ENCODE measurements around the gene ASCL3. TPM values are rescaled to one million over a fixed set of nuclear protein-coding genes. Genes with fewer than 3 reads are reported as not detected.
A peak's percentile ranks its signal among the peaks of the same experiment; 100 is the strongest.

ASCL3 gene
- total RNA-seq, 1 donor from 2014 or later, result not detected

DNA sequence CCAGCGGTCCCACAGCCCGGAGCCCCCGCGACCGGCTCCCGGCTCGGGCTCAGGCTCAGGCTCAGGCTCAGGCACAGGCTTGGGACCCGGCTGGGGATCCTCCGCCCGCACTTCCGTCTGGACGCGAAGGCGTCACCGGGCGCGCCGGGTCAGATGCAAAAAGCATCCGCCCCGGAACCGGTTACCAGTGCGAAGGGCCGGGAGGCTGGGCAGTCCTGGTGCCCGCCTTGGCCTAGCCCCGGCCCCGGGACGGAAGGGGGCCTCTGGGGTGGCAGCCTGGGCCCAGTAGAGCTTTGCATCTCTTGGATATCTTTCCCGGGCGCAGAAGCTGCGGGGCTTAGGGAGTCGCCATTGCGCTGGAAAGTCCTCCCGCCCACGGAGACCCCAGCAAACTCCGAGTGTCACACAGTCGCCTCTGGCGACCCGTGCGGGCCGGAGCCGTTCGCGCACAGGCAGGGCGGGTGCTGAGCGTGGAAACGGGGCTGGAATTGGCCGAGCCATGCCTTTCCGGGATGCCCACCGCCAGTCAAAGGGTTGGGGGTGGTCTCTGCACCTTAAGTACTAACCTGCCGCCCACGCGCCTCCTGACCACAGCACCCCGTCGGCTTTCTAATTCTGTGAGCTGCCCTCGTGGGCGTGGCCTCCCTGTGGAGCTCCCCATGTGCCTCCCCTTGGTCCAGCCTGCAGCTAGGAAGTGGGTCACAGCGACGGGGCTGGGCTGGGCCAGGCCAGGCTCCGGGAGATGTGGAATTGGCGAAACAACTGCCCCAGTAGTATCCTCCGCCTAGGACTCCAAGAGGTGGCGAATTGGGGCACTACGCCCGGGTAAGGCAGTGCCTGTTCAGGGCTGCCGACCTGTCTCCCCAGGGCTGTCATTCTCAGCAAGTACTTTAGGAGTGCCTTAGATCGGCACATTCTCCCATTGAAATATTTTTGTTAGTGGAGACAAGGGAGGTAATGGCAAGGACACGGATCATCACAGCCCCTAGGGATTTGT lies 21.8 kb upstream of the ASCL3 start, which contains the start of gene TMEM9B:
Gene TMEM9B, minus strand, starts transcription at position 119 of the 997 bp plus-strand sequence. CDS start 129 bp downstream, outside the sequence.
- H3K27me3 Mint-ChIP-seq (ENCODE audit: insufficient read depth), result no peaks in the 10 kb centered on the region
- peak within 1 kb of the TSS; percentile 95 for H3K27ac Mint-ChIP-seq
- peaks cover 31% of the 10 kb centered on the region for H3K4me1 Mint-ChIP-seq (ENCODE audit: low read depth)
- intact Hi-C loops (cut with micrococcal nuclease), result loop anchor here (1.0 to 5.0 kb wide), 12 partner anchors 38 to 1343 kb away; partner anchors contain the start of genes ADM, AKIP1, EIF3F and IPO7
- peak; percentile 79 for DNase-seq (ENCODE audit: low spot score)
- peak within 1 kb of the TSS; percentile 99 for H3K4me3 Mint-ChIP-seq
- peaks cover 6% of the 10 kb centered on the region for H3K36me3 Mint-ChIP-seq (ENCODE audit: low read depth)
- no peaks in the 10 kb centered on the region for H3K9me3 Mint-ChIP-seq

DNA sequence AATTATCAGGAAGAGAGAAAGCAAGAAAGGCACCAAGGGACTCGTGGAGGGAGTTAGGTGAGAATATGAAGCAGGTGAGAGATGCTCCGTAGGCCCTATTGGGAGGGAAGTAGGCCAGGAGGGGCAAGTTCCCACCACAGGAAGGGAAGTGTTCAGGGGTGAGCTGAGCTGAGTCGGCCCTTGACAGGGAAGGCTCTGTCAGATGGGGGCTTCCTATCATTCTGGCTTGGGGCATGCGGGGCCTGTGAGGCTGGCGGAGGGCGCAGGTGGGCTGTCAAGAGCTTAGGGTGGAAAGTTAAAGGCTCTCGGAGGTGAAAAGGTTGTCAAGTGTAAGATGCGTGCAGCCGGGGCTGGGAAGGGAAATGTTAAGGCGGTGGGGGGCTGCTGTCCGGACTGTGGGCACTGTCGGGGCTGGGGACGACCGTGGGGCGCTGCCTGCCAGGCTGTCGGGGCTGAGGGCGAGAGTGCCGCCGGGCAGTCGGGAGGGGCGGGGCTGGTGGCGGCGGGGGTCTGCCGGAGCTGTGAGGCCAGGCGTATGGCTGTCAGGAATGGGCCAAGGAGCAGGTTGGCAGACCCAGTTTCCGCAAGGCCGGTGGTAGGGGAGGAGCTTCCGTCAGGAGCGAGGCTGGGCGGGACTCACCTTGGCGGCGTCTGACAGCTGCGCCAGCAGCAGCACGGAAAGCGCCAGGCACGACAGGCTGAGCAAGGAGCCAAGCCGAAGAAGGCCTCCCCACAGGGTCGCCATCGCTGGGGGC lies 20.9 kb upstream of the ASCL3 start:
- peak; percentile 77 for DNase-seq (ENCODE audit: low spot score)
- H3K4me3 Mint-ChIP-seq, result peak overlapping the region; percentile 99
- H3K27me3 Mint-ChIP-seq (ENCODE audit: insufficient read depth), result no peaks in the 10 kb centered on the region
- intact Hi-C loops (cut with micrococcal nuclease), result loop anchor here (1.0 to 5.0 kb wide), 12 partner anchors 39 to 1344 kb away; partner anchors contain the start of genes ADM, AKIP1, EIF3F and IPO7
- peaks cover 34% of the 10 kb centered on the region for H3K4me1 Mint-ChIP-seq (ENCODE audit: low read depth)
- H3K9me3 Mint-ChIP-seq, result no peaks in the 10 kb centered on the region
- peak overlapping the region; percentile 95 for H3K27ac Mint-ChIP-seq
- peaks cover 6% of the 10 kb centered on the region for H3K36me3 Mint-ChIP-seq (ENCODE audit: low read depth)

DNA sequence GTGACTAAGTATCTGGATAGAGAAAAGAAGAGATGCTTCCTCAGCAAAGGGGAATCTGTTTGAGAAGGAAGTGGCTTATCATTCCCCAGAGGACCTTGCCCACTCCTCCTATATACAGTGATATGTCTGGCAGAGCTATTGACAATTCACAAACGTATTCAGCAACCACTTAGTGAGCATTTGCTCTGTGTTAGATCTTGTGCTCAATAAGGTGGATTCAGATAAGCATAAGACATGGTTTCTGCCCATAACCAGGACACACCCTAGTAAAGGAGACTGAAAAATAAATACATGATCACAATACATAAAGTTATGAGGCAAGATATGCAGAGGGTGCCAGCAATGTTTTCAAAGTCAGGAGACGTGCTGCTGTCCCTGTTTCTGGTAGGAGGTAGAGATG lies 20.0 kb upstream of the ASCL3 start:
- peaks cover 5% of the 10 kb centered on the region for H3K36me3 Mint-ChIP-seq (ENCODE audit: low read depth)
- H3K4me3 Mint-ChIP-seq, result peak overlapping the region; percentile 99
- H3K27ac Mint-ChIP-seq, result peak overlapping the region; percentile 64
- DNase-seq (ENCODE audit: low spot score), result no peak
- H3K4me1 Mint-ChIP-seq (ENCODE audit: low read depth), result peaks cover 34% of the 10 kb centered on the region
- intact Hi-C loops (cut with micrococcal nuclease), result loop anchor here (5.0 kb wide), 3 partner anchors 544 to 1344 kb away; partner anchors contain the start of genes ADM and EIF3F
- no peaks in the 10 kb centered on the region for H3K27me3 Mint-ChIP-seq (ENCODE audit: insufficient read depth)
- H3K9me3 Mint-ChIP-seq, result no peaks in the 10 kb centered on the region

DNA sequence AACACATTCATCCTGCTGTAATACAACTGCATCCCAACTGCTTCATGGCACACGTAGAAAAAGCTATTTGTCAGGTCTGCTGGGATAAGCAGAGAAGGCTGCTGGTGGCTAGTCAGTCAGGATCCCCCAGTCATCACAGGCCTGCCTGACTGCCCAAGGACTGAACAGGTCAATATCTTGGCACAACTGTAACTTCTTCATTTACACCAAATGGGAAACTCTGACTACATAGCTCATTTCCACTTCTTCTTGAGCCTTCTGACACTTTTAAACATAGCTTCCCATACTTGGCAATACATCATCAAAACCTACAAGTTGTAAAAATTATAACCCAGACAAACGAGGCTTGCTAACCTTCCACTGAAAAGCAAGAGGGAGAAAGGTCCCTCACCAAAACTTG lies 18.6 kb upstream of the ASCL3 start:
- DNase-seq (ENCODE audit: low spot score), result no peak
- peaks cover 47% of the 10 kb centered on the region for H3K4me1 Mint-ChIP-seq (ENCODE audit: low read depth)
- H3K36me3 Mint-ChIP-seq (ENCODE audit: low read depth), result peaks cover 7% of the 10 kb centered on the region
- no peaks in the 10 kb centered on the region for H3K27me3 Mint-ChIP-seq (ENCODE audit: insufficient read depth)
- no peak overlapping the region for H3K27ac Mint-ChIP-seq
- intact Hi-C loops (cut with micrococcal nuclease), result loop anchor here (5.0 kb wide), 3 partner anchors 546 to 1346 kb away; partner anchors contain the start of genes ADM and EIF3F
- no peak overlapping the region for H3K4me3 Mint-ChIP-seq
- no peaks in the 10 kb centered on the region for H3K9me3 Mint-ChIP-seq

DNA sequence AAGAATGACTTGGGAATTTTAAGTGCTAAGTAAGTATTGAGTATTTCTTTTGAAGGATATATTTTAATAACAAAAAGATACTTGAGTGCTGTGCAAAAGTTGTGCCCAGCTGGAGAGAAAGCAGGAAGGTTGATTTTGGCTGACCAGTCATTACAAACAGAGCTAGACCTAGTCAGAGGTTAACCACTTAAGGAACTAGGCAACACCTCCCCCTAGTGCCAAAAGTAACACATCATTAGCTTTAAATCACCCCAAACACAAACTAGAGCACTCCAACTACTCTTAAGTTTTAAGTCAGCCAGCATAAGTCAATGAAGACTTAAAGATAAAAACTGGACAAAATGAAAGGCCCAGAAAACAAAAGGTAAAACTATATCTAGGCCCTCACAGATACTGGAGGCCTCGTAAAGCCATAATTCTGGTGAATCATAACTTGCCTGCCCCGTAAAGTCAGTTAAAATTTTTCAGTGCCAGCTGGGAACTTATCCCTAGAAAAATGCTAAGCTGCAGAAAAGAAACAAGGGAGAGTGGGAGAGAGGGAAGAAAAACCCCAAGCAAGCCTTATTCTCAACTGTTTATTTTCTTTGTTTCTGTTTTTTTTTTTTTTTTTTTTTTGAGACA lies 16.8 kb upstream of the ASCL3 start:
- DNase-seq (ENCODE audit: low spot score), result peak; percentile 10
- no peaks in the 10 kb centered on the region for H3K27me3 Mint-ChIP-seq (ENCODE audit: insufficient read depth)
- peak overlapping the region; percentile 18 for H3K27ac Mint-ChIP-seq
- H3K9me3 Mint-ChIP-seq, result no peaks in the 10 kb centered on the region
- peaks cover 44% of the 10 kb centered on the region for H3K4me1 Mint-ChIP-seq (ENCODE audit: low read depth)
- intact Hi-C loops (cut with micrococcal nuclease), result loop anchor here (1.0 to 5.0 kb wide), 8 partner anchors 45 to 1348 kb away; partner anchors contain the start of genes ADM and EIF3F
- H3K36me3 Mint-ChIP-seq (ENCODE audit: low read depth), result peaks cover 14% of the 10 kb centered on the region
- H3K4me3 Mint-ChIP-seq, result no peak overlapping the region

DNA sequence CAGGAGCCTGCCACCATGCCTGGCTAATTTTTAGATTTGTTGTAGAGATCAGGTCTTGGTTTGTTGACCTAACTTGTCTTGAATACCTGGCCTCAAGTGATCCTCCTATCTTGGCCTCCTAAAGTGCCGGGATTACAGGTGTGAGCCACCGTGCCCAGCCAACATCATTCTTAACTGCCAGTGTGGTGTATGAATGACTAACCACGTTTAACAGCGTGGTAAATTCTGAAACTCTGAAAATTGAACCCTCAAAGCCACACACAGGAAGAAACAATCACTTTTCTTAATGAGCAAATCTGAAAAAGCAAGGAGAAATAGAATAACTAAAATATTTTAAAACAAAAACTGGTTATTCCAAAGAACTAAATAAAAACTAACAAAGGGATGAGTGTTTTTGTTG lies 14.0 kb upstream of the ASCL3 start:
- Mint-ChIP-seq H3K4me3 (no peak overlapping the region), H3K9me3 (no peaks in the 10 kb centered on the region), H3K36me3 (ENCODE audit: low read depth) (peaks cover 21% of the 10 kb centered on the region), H3K4me1 (ENCODE audit: low read depth) (peaks cover 29% of the 10 kb centered on the region), H3K27ac (no peak overlapping the region), H3K27me3 (ENCODE audit: insufficient read depth) (no peaks in the 10 kb centered on the region)
- intact Hi-C loops (cut with micrococcal nuclease), result loop anchor here (5.0 kb wide), 2 partner anchors 145 to 355 kb away; a partner anchor contains a TSS
- no peak for DNase-seq (ENCODE audit: low spot score)

DNA sequence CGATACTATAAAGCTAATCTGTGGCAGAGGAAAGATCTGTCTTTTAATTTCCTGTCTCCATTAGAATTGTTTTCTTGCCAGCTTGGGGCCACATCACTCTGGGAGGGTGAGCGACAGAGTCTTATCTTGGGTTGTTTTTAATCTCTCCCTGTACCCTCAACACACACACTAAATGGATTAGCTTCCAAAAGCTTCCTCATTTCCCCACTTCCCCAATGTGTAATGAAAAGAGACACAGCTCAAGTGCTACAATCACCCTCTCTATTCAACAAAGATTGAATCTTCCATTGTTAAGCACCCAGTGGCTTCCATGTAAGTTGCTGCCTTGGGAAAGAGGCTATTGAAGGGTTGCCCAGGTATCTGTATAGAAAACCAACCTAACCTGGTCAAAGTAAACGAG lies 6.1 kb upstream of the ASCL3 start:
- H3K4me1 Mint-ChIP-seq (ENCODE audit: low read depth), result peaks cover 12% of the 10 kb centered on the region
- H3K9me3 Mint-ChIP-seq, result no peaks in the 10 kb centered on the region
- no peak for DNase-seq (ENCODE audit: low spot score)
- peaks cover 30% of the 10 kb centered on the region for H3K36me3 Mint-ChIP-seq (ENCODE audit: low read depth)
- intact Hi-C loops (cut with micrococcal nuclease), result no loop called here
- no peak overlapping the region for H3K27ac Mint-ChIP-seq
- no peaks in the 10 kb centered on the region for H3K27me3 Mint-ChIP-seq (ENCODE audit: insufficient read depth)
- no peak overlapping the region for H3K4me3 Mint-ChIP-seq

DNA sequence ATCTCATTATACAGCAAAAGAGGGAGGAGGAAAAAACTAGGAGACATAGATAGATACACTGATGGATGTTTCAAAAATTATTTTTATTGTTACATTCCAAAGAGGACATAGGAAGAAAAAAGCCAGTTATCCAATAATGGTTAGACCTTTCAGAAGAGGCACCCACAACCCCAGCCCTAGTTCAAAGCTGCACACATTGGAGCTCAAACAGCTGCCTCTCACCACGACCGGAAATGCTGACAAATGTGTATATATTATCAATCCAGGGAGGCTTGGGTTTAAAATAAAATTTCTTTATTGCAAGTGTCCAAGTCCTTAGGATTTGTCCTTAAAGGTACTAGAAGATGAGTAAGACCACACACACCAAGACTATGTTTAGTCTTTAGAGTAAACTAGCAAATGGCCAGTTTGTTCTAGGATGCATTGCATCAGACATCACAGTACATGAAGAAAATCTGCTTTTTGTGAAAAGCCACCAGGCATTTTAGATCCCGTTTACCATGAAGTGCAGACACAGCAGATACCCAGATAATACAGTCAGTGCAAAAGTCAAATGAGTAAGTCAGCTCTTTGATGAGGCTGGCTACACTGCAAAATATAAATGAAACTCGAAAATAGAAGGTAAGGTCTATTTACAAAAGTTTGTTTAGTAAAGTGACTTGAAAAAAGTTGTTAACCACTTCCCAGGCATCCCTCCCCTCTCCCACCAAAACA lies 4.6 kb upstream of the ASCL3 start:
- Mint-ChIP-seq H3K9me3 (no peaks in the 10 kb centered on the region), H3K4me3 (no peak overlapping the region)

DNA sequence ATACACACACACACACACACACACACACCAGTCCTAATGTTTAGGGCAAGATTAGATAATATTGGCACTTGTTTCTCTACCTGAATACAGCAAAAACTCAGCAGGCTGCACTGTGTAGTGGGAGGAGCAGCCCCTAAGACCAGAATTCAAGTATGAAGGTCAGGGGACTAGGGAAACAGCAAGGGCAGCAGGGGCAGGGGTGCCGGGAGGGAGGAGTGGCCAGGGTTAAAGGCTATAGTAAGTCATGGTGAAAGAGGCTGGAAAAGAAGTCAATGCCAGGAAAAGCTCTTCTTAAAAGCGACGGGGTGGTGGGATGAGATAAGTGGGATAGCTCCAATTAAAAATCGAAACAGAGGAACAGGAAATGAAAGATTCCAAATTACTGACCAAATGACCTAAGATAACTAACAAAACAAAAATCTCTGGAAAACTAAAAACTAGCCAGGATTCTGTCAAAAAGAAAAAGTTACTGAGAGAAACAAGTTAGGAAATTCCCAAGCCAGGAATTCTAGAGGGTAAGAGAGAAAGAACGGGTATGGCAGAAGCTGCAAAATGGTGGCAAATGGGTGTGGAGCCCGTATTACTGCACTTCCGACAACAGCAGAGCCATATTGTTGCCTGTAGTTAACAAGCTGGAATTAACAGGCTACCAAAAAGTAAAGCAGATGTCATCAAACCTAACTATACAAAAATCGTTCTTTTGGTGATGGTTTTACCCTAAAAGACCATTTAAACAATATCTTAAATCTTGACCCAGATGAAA lies 1.3 kb downstream of the ASCL3 start:
- Mint-ChIP-seq H3K36me3 (ENCODE audit: low read depth) (no peaks in the 10 kb centered on the region), H3K4me3 (no peak overlapping the region), H3K4me1 (ENCODE audit: low read depth) (no peaks in the 10 kb centered on the region), H3K27ac (no peak overlapping the region), H3K9me3 (no peaks in the 10 kb centered on the region), H3K27me3 (ENCODE audit: insufficient read depth) (peaks cover 13% of the 10 kb centered on the region)
- no peak for DNase-seq (ENCODE audit: low spot score)
- intact Hi-C loops (cut with micrococcal nuclease), result no loop called here

More for the DNA sequence above, 4.6 kb upstream of the ASCL3 start:
- intact Hi-C loops (cut with micrococcal nuclease), result no loop called here
- no peak overlapping the region for H3K27ac Mint-ChIP-seq
- peaks cover 4% of the 10 kb centered on the region for H3K27me3 Mint-ChIP-seq (ENCODE audit: insufficient read depth)
- DNase-seq (ENCODE audit: low spot score), result no peak
- peaks cover 12% of the 10 kb centered on the region for H3K4me1 Mint-ChIP-seq (ENCODE audit: low read depth)
- H3K36me3 Mint-ChIP-seq (ENCODE audit: low read depth), result peaks cover 24% of the 10 kb centered on the region

DNA sequence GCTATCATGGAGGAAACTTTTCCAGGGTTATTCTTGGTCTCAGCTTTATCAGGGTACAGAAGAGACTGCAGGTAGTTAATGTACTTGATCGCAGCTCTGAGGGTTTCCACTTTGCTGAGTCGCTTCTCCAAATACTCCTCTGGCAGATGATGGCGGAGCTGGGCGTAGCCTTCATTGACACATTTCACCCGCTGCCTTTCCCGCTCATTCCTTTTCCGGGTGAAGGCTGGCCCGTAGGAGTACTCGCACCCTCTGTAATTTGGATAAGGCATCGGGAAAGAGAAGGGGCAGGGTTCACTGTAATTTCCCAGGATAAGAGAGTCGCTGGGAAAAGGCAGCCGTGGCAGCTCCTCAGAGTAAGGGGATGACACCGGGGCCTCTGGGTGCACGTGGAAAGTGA lies 5.2 kb downstream of the ASCL3 start:
- Mint-ChIP-seq H3K27ac (no peak overlapping the region), H3K4me3 (no peak overlapping the region), H3K27me3 (ENCODE audit: insufficient read depth) (peaks cover 11% of the 10 kb centered on the region), H3K9me3 (no peaks in the 10 kb centered on the region), H3K36me3 (ENCODE audit: low read depth) (no peaks in the 10 kb centered on the region), H3K4me1 (ENCODE audit: low read depth) (no peaks in the 10 kb centered on the region)
- DNase-seq (ENCODE audit: low spot score), result no peak
- intact Hi-C loops (cut with micrococcal nuclease), result no loop called here

DNA sequence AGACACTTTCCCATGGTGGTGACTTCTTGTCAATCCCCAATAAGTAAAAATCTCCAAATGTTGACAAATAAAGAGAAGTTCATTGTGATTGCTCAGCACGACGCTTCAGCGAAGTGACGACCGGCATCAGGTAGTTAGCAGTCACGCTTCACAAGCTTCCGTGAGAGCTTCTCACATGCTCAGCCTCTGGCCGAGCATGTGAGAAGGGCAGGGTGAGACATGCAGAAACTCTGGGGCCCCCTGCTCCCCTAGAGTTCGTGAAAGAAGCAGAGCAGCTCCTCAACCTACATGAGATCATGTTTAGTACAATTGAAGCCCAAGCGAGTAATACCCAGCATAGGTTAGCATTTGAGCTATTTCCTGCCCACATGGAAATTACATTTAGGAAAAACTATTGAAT lies 5.7 kb downstream of the ASCL3 start:
- H3K4me1 Mint-ChIP-seq (ENCODE audit: low read depth), result no peaks in the 10 kb centered on the region
- intact Hi-C loops (cut with micrococcal nuclease), result no loop called here
- peaks cover 6% of the 10 kb centered on the region for H3K27me3 Mint-ChIP-seq (ENCODE audit: insufficient read depth)
- H3K36me3 Mint-ChIP-seq (ENCODE audit: low read depth), result no peaks in the 10 kb centered on the region
- no peak overlapping the region for H3K4me3 Mint-ChIP-seq
- no peak overlapping the region for H3K27ac Mint-ChIP-seq
- DNase-seq (ENCODE audit: low spot score), result no peak
- no peaks in the 10 kb centered on the region for H3K9me3 Mint-ChIP-seq

Measured in activated T-helper 1 cell treated with anti-CD3 and anti-CD28 coated beads, Interleukin-12 subunit alpha, Interleukin-12 subunit beta, Interleukin-2, Interleukin-4 antibody, amounts not matched to agents 30 ng/mL and 10 ng/mL and 1 ng/mL, durations not matched to agents 14 hours and 24 hours and 36 hours (primary cell).